NB4 (cell line): Measurements from ENCODE around the gene GAB3.
"Not testable (repeated sequence)": the region's sequence is repeated elsewhere in the genome, so short reads cannot be mapped to it uniquely, and the experiment has no call there.

Experiments used
- DNase-seq: peaks from one replicate; pipeline ENCODE4 v3.0.0; 2010; ENCODE audit warnings: low read depth
- H3K4me3 ChIP-seq: one replicate; pipeline ENCODE4 v1.5.1; 2011; ENCODE audit warnings: mild to moderate bottlenecking, low read depth, low read length, moderate library complexity
- CTCF ChIP-seq: IDR thresholded peaks from one replicate; pipeline ENCODE4 v1.5.1; 2012; ENCODE audit warnings: low read depth, low read length
- MYC ChIP-seq: IDR thresholded peaks from 2 replicates; pipeline ENCODE4 v1.6.1; 2011; ENCODE audit warnings: low read depth, low read length
- POLR2A ChIP-seq: IDR thresholded peaks from 2 replicates; pipeline ENCODE4 v1.6.1; 2011; ENCODE audit warnings: mild to moderate bottlenecking; ENCODE audit not compliant: insufficient read length; ENCODE audit errors: extremely low read depth
- TF ChIP-seq, protein P1 (sequence below): IDR thresholded peaks from 2 replicates; pipeline ENCODE4 v1.6.1; 2011; ENCODE audit warnings: low read depth, low read length

The GAB3 gene

GRCh38 chrX:154693394-154693793 lies 57.5 kb downstream of the GAB3 start:
- TF ChIP-seq, protein P1, sequence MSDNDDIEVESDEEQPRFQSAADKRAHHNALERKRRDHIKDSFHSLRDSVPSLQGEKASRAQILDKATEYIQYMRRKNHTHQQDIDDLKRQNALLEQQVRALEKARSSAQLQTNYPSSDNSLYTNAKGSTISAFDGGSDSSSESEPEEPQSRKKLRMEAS: no peak
- TF ChIP-seq MYC (no peak), CTCF (no peak), POLR2A (no peak)
- H3K4me3 ChIP-seq: no peak overlapping the region
- DNase-seq: no peak

GRCh38 chrX:154690438-154690837 lies 60.4 kb downstream of the GAB3 start:
- DNase-seq, H3K4me3 ChIP-seq: not testable (repeated sequence)

DNA sequence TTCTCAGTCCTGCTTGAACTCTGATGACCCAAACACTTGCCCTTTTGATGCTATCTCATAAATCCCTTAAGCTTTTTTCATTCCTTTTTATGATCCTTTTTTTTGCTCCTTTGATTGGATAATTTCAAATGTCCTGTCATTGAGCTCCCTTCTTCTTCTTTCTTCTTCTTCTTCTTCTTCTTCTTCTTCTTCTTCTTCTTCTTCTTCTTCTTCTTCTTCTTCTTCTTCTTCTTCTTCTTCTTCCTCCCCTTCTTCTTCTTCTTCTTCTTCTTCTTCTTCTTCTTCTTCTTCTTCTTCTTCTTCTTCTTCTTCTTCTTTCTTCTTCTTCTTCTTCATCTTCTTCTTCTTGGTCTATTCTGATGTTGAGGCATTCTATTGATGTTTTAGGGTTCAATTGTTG lies 78.8 kb downstream of the GAB3 start:
- DNase-seq, H3K4me3 ChIP-seq: not testable (repeated sequence)

DNA sequence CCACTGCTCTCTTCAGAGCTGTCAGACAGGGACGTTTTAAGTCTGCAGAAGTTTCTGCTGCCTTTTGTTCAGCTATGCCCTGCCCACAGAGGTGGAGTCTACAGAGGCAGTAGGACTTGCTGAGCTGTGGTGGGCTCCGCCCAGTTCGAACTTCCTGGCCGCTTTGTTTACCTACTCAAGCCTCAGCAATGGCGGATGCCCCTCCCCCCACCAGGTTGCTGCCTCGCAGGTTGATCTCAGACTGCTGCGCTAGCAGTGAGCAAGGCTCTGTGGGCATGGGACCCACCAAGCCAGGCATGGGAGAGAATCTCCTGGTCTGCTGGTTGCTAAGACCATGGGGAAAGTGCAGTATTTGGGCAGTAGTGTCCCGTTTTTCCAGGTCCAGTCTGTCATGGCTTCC lies 80.0 kb downstream of the GAB3 start:
- not testable (repeated sequence) for H3K4me3 ChIP-seq, DNase-seq

GRCh38 chrX:154661899-154662298 lies 89.0 kb downstream of the GAB3 start:
- TF ChIP-seq, protein P1: no peak
- no peak for TF ChIP-seq CTCF
- DNase-seq: no peak

DNA sequence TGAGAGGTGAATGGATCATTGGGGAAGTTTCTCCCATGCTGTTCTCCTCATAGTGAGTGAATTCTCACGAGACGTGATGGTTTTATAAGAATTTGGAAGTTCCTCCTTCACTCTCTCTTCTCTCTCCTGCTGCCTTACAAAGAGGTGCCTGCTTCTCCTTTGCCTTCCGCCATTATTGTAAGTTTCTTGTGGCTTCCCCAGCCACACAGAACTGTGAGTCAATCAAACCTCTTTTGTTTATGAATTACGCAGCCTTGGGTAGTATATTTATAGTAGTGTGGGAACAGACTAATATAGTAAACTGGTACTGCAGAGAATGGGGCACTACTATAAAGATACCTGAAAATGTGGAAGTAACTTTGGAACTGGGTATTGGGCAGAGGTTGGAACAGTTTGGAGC lies 89.7 kb downstream of the GAB3 start:
- TF ChIP-seq MYC: no peak
- TF ChIP-seq CTCF: no peak
- no peak for TF ChIP-seq POLR2A
- TF ChIP-seq, protein P1: no peak
- DNase-seq: peak; percentile 21
- no peak overlapping the region for H3K4me3 ChIP-seq

More at GRCh38 chrX:154661899-154662298, 89.0 kb downstream of the GAB3 start:
- no peak overlapping the region for H3K4me3 ChIP-seq

- DNase-seq: no peak
- no peak for TF ChIP-seq POLR2A
- TF ChIP-seq, protein P1: no peak
- TF ChIP-seq CTCF: no peak
- TF ChIP-seq MYC: no peak
- no peak overlapping the region for H3K4me3 ChIP-seq
Observed at GRCh38 chrX:154660541-154660940, 90.3 kb downstream of the GAB3 start.

DNA sequence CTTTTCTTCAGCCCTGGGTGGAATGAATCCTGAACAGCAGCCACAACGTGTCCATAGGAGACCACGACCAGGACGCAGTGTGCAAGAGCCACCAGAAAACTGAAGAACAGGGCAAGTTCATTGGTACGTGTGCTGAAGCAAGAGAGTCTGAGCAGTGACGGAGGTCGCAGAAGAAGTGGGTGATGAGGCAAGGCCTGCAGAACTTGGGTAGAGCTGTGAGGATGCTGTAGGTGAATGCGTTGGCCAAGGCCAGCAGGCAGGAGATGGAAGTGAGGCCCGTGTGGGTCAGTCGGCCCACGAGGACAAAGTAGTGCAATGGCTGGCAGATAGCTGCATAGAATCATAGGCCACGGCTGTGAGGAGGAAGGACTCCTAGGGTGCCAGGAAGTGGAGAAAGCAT lies 91.9 kb downstream of the GAB3 start:
- H3K4me3 ChIP-seq: no peak overlapping the region
- TF ChIP-seq MYC (no peak), CTCF (no peak)
- TF ChIP-seq, protein P1: no peak
- no peak for DNase-seq
